Activated CD4-positive, alpha-beta T cell treated with anti-CD3 and anti-CD28 coated beads for 24 hours (primary cell): Measurements from ENCODE around the gene GABRG3.

Source experiments
- DNase-seq, 2 donors: peaks; one replicate each; pipeline ENCODE4 v3.0.0-alpha.2; 2020; ENCODE audit warnings: low read depth in 2 of 2

GABRG3 gene

GRCh38 chr15:27574541-27575054 is 603.6 kb downstream of the GABRG3 start:
- no peak for DNase-seq

DNA sequence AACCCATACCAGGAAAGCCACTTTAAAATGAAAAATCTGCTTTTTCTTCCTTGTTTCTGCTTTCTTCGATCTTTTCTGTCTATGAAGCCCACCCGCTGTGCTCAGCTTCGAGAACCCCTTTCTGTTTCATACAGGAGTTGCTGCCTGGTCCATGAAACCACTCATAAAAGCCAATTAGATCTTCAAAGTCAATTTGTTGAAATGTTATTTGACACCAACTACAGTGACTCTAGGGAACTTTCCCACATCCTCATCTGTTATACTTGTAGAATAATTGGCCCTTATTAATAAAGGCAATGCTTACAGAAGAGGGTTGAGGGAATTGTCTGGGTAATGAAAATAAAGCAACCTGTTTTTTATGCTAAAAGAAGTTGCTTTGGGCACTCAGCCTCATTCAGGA is 604.5 kb downstream of the GABRG3 start:
- no peak for DNase-seq

DNA sequence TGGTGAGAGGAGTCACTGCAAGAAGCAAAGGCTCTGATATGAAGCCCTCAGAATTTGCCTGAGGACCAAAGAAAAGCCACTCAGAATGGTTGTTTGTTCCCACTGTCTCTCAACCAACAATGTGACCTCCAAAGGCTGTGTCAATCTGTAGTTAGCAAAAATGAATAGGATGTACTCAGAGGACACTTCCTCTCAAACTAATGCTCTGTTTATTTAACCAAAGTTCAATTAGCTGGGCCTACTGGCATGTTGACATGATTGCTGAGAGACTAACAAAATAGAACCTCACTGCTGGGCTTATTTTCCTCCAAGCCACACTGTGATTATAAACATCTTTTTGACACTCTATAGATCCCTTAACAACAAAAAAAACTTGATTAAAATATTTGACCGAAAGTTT is 605.6 kb downstream of the GABRG3 start:
- no peak for DNase-seq

- no peak for DNase-seq
These were observed 608.8 kb downstream of the GABRG3 start for GRCh38 chr15:27579738-27580137.

DNA sequence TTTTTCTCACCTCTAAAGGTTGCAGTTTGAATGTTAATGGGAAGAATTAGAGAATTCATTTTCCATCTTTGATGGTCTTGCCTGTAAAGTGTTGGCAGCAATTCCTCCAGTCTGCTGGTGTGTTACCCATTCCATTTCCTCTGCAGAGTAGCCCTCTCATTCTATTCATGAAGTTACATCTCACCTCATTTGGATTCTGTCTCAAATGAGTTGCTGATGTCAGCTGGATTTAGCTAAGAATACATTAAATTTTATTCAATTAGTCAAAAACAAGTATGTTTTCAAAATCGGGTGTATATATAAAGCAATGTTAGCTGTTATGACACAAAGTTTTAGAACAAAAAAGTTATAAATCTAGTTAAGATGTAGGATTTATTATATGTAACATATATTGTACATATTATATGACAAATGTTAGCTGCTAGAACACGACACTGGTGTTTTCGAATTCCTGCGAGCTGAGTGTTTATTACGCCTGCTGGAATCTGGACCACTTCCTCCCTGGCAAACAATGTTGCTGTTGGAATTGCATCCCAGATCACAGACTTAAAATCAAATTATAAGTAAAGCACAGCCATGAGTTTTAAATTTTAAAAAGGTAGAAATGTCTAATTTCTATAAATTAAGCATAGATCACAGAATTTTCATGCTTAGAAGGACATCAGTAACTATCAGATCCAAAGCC is 611.9 kb downstream of the GABRG3 start:
- DNase-seq: no peak

DNA sequence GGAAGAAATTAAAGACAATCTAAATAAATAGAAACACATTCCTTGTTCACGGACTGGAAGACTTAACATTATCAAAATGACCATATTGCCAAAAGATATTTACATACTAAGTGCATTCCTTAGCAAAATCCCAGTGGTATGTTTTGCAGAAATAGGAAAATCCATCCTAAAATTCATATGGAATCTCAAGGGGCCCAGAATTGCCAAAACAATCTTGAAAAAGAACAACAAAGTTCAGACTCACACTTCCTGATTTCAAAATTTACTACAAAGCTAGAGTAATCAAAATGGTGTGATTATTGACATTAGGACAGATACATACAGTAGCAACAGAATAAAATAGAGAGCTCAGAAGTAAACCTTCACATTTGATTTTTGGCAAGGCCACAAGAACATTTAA is 612.7 kb downstream of the GABRG3 start:
- no peak for DNase-seq

GRCh38 chr15:27585041-27585640 is 614.2 kb downstream of the GABRG3 start:
- no peak for DNase-seq

DNA sequence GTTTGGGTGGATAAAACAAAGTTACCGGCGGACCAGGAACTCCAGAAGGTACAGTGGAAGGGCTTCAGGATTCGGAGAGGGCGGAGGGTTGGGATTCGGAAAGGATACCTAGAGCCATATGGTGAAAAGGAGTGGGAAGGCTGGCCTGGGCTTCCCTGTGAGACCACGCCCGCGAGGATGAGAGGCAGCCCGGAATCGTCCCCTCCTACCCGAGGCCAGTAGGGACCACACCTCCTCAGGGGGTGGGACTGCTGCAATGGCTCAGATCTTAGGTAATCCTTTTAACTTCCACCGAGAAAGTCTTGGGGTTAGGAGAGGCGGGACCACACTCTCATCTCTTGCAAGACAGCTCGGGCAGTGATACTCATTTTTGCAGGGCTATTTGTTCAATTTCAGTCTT is 616.8 kb downstream of the GABRG3 start:
- no peak for DNase-seq

DNA sequence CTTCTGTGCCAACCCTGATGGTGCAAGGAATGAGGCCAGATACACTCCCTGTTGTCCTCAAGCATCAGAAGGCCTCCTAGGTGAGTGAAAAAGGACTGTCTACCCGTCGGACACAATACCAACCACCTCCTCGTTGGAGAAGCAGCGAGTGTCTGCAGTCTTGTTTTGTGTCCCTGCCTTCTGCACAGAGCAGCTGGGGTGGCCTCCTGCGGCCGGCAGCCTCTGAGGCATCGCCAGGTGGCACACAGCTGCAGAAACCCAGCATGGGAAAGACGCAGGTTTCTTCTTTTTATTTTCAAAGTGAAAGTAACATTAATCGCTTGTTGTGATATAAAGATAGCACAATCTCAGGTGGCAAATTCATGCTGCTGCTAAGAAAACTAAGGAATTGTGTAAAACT is 618.3 kb downstream of the GABRG3 start:
- DNase-seq: no peak

- DNase-seq: no peak
These were observed 618.8 kb downstream of the GABRG3 start for GRCh38 chr15:27589782-27590181.
